A673 (cell line): ENCODE measurements around the gene FGF18. TPM values are rescaled to one million over a fixed set of nuclear protein-coding genes. Genes with fewer than 3 reads are reported as not detected.

Experiments
- BruUV-seq: library from RNA; stranded (reverse); fragments of 400-500 nt; replicated peaks from 2 replicates; lab custom pipeline; 2021; lab: Mats Ljungman, UMichigan
- CTCF ChIA-PET: fragments of 300-600 bp; sonication (Branson Sonifier 250); formaldehyde crosslinking; loops from one replicate; lab custom pipeline; 2022; ENCODE audit warnings: antibody characterized with exemption; lab: Charles Lee
- POLR2A ChIA-PET: fragments of 300-600 bp; sonication (Branson Sonifier 250); formaldehyde crosslinking; loops from one replicate; lab custom pipeline; 2022; ENCODE audit warnings: antibody characterized with exemption; ENCODE audit not compliant: low non-redundant PET; lab: Charles Lee
- DNase-seq: peaks from one replicate; pipeline ENCODE4 v3.0.0-alpha.2; 2015; ENCODE audit warnings: low spot score
- H3K27ac ChIP-seq: fragments of 200-600 bp; sonication (generic); 2 replicates; pipeline ENCODE4 v1.5.1; 2016; ENCODE audit warnings: mixed run types, low read depth, mild to moderate bottlenecking, mixed read lengths, antibody characterized with exemption, low read length; ENCODE audit not compliant: poor library complexity, severe bottlenecking
- H3K27me3 ChIP-seq: fragments of 200-600 bp; sonication (generic); replicated peaks from 2 replicates; pipeline ENCODE4 v1.6.1; 2017; ENCODE audit warnings: mixed run types, low read depth, mild to moderate bottlenecking, mixed read lengths, antibody characterized with exemption, low read length; ENCODE audit not compliant: insufficient read depth, poor library complexity
- H3K36me3 ChIP-seq: fragments of 200-600 bp; sonication (generic); 2 replicates; pipeline ENCODE4 v1.6.1; 2016; ENCODE audit warnings: mixed run types, mild to moderate bottlenecking, mixed read lengths, antibody characterized with exemption, low read length; ENCODE audit not compliant: insufficient read depth, poor library complexity, severe bottlenecking
- H3K4me1 ChIP-seq: fragments of 200-600 bp; sonication (generic); 2 replicates; pipeline ENCODE4 v1.6.1; 2017; ENCODE audit warnings: mixed run types, mild to moderate bottlenecking, mixed read lengths, antibody characterized with exemption, low read length; ENCODE audit not compliant: insufficient read depth, poor library complexity, severe bottlenecking
- H3K4me3 ChIP-seq: fragments of 200-600 bp; sonication (generic); 2 replicates; pipeline ENCODE4 v1.5.1; 2016; ENCODE audit warnings: low read depth, mixed run types, mild to moderate bottlenecking, mixed read lengths, low read length; ENCODE audit not compliant: poor library complexity, severe bottlenecking
- H3K9me3 ChIP-seq: fragments of 200-600 bp; sonication (generic); 2 replicates; pipeline ENCODE4 v1.6.1; 2016; ENCODE audit warnings: mixed run types, low read depth, mild to moderate bottlenecking, mixed read lengths, antibody characterized with exemption, low read length; ENCODE audit not compliant: poor library complexity, severe bottlenecking
- CTCF ChIP-seq: fragments of 300-800, 200-600 bp; sonication (generic); conservative IDR thresholded peaks from 2 replicates; pipeline ENCODE4 v1.5.1; 2017; ENCODE audit warnings: low read depth, mild to moderate bottlenecking, antibody characterized with exemption, low read length, moderate library complexity, mixed read lengths
- EZH2 ChIP-seq: fragments of 200-600 bp; sonication (generic); IDR thresholded peaks from 2 replicates; pipeline ENCODE4 v1.6.1; 2017; ENCODE audit warnings: borderline replicate concordance, low read depth, mild to moderate bottlenecking, mixed read lengths, antibody characterized with exemption, low read length; ENCODE audit not compliant: poor library complexity, severe bottlenecking
- intact Hi-C: fragments of 100-400 bp; cut with micrococcal nuclease; formaldehyde crosslinking; loops from one replicate; pipeline ENCODE4 v1.10.0; 2022; ENCODE audit not compliant: unreplicated experiment
- total RNA-seq: library from RNA; stranded (reverse); gene quantifications from 2 replicates; pipeline ENCODE4 v1.2.3, GENCODE V29; 2021

The FGF18 gene
- total RNA-seq, 1 experiment from 2014 or later = 1.3 TPM

DNA sequence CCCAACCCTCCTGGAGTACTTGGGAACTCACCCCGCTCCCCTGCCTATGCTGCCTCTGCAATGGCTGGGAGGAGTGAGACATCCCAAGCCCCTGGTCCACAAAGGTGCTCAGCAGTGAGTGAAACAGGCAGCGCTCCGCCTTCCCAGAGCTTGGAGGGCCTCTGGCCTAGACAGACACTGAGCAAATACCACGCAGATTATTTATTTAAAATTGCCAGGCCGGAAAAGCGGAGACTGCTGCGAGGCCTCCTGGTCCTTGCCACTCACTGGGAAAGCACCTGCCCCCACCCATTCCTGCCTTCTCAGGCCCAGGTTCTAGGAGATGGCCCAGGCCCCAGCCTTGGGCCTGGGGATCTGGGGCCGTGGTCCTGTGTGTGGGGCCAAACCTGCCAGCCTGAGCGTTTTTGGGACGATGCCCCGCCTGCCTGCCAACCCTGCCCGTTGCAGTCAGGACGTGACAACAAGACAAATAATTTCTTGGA is 17.4 kb downstream of the FGF18 start:
- BruUV-seq = no TSS peak
- ChIA-PET CTCF (no interaction called here), POLR2A (no interaction called here)
- no peak overlapping the region for H3K4me3 ChIP-seq
- H3K4me1 ChIP-seq = no peaks in the 10 kb centered on the region
- no peaks in the 10 kb centered on the region for H3K9me3 ChIP-seq
- no peaks in the 10 kb centered on the region for H3K27me3 ChIP-seq
- no peaks in the 10 kb centered on the region for H3K36me3 ChIP-seq
- no peak overlapping the region for H3K27ac ChIP-seq
- no peak for DNase-seq
- intact Hi-C loops = no loop called here
- TF ChIP-seq CTCF = no peak
- TF ChIP-seq EZH2 = no peak

- Histone ChIP-seq H3K36me3 (no peaks in the 10 kb centered on the region), H3K27ac (no peak overlapping the region), H3K27me3 (no peaks in the 10 kb centered on the region), H3K9me3 (no peaks in the 10 kb centered on the region), H3K4me3 (no peak overlapping the region), H3K4me1 (no peaks in the 10 kb centered on the region)
- no peak for DNase-seq
- BruUV-seq = no TSS peak
- ChIA-PET CTCF (no interaction called here), POLR2A (no interaction called here)
- intact Hi-C loops = no loop called here
- TF ChIP-seq CTCF (no peak), EZH2 (no peak)
Measured at GRCh38 chr5:171437286-171437821, 17.9 kb downstream of the FGF18 start.

- Histone ChIP-seq H3K9me3 (no peaks in the 10 kb centered on the region), H3K27me3 (no peaks in the 10 kb centered on the region), H3K4me3 (no peak overlapping the region), H3K27ac (no peak overlapping the region), H3K36me3 (no peaks in the 10 kb centered on the region), H3K4me1 (no peaks in the 10 kb centered on the region)
- BruUV-seq = no TSS peak
- ChIA-PET CTCF (no interaction called here), POLR2A (no interaction called here)
- intact Hi-C loops = no loop called here
- TF ChIP-seq EZH2 (no peak), CTCF (no peak)
- no peak for DNase-seq
Measured at GRCh38 chr5:171438738-171439137, 19.3 kb downstream of the FGF18 start.
